GM23338 (cell line): ENCODE measurements around the gene RNFT2. TPM values are rescaled to one million over a fixed set of nuclear protein-coding genes. Genes with fewer than 3 reads are reported as not detected.

Experiments used
- ATAC-seq: fragments of 200-7000 bp; cut with Tn5 transposase; 3 replicates; pipeline ENCODE4 v1.9.1; 2020
- DNase-seq: peaks from one replicate; pipeline ENCODE4 v3.0.0-alpha.2; 2015; ENCODE audit warnings: low spot score
- H2AFZ ChIP-seq: fragments of 200-600 bp; sonication (generic); 2 replicates; pipeline ENCODE4 v1.8.0; 2016; ENCODE audit warnings: antibody characterized with exemption, mild to moderate bottlenecking, moderate library complexity
- H3F3A ChIP-seq: fragments of 200-600 bp; sonication (generic); replicated peaks from 2 replicates; pipeline ENCODE4 v1.8.0; 2017; ENCODE audit warnings: antibody characterized with exemption, mixed run types, low read depth
- H3K27ac ChIP-seq: fragments of 200-600 bp; sonication (generic); 2 replicates; pipeline ENCODE4 v1.6.1; 2016; ENCODE audit warnings: low read depth
- H3K27me3 ChIP-seq: fragments of 200-600 bp; sonication (generic); 2 replicates; pipeline ENCODE4 v1.8.0; 2016; ENCODE audit warnings: mild to moderate bottlenecking, mixed run types, moderate library complexity; ENCODE audit not compliant: insufficient read depth
- H3K36me3 ChIP-seq: fragments of 200-600 bp; sonication (generic); 2 replicates; pipeline ENCODE4 v1.8.0; 2016; ENCODE audit warnings: mild to moderate bottlenecking; ENCODE audit not compliant: insufficient read depth
- H3K4me1 ChIP-seq: fragments of 200-600 bp; sonication (generic); 2 replicates; pipeline ENCODE4 v1.8.0; 2016; ENCODE audit warnings: mild to moderate bottlenecking, moderate library complexity; ENCODE audit not compliant: insufficient read depth
- H3K4me2 ChIP-seq: fragments of 200-600 bp; sonication (generic); 2 replicates; pipeline ENCODE4 v1.7.1; 2017; ENCODE audit warnings: mixed run types
- H3K4me3 ChIP-seq: fragments of 200-600 bp; sonication (generic); 2 replicates; pipeline ENCODE4 v1.6.1; 2016; ENCODE audit warnings: mixed run types
- H3K79me2 ChIP-seq: fragments of 200-600 bp; sonication (generic); replicated peaks from 2 replicates; pipeline ENCODE4 v1.8.0; 2017; ENCODE audit warnings: mild to moderate bottlenecking; ENCODE audit not compliant: insufficient read depth
- H3K9me2 ChIP-seq: fragments of 200-600 bp; sonication (generic); 2 replicates; pipeline ENCODE4 v1.8.0; 2017; ENCODE audit not compliant: insufficient read depth
- H4K20me1 ChIP-seq: fragments of 200-600 bp; sonication (generic); replicated peaks from 2 replicates; pipeline ENCODE4 v1.8.0; 2017; ENCODE audit warnings: mild to moderate bottlenecking; ENCODE audit not compliant: insufficient read depth
- H3K27ac Mint-ChIP-seq: 2 replicates; pipeline ENCODE4 v1.8.0; 2020; ENCODE audit warnings: inconsistent platforms, mild to moderate bottlenecking, moderate library complexity, mixed read lengths
- H3K27me3 Mint-ChIP-seq: 3 replicates; pipeline ENCODE4 v1.8.0; 2022; ENCODE audit warnings: low read depth, mild to moderate bottlenecking, moderate library complexity, mixed read lengths, inconsistent platforms; ENCODE audit not compliant: insufficient read depth, poor library complexity
- H3K36me3 Mint-ChIP-seq: 3 replicates; pipeline ENCODE4 v1.8.0; 2021; ENCODE audit warnings: low read depth, mild to moderate bottlenecking, inconsistent platforms, moderate library complexity, mixed read lengths
- H3K4me1 Mint-ChIP-seq: 3 replicates; pipeline ENCODE4 v1.8.0; 2020; ENCODE audit warnings: mild to moderate bottlenecking, inconsistent platforms, mixed read lengths
- H3K4me3 Mint-ChIP-seq: 3 replicates; pipeline ENCODE4 v1.8.0; 2021; ENCODE audit warnings: moderate library complexity, mild to moderate bottlenecking, inconsistent platforms, mixed read lengths
- H3K9me3 Mint-ChIP-seq: 3 replicates; pipeline ENCODE4 v1.8.0; 2020; ENCODE audit warnings: moderate library complexity, mild to moderate bottlenecking, inconsistent platforms, mixed read lengths
- CREB1 ChIP-seq: fragments of 250-450 bp; sonication (Bioruptor Pico); IDR thresholded peaks from 2 replicates; pipeline ENCODE4 v1.5.0; 2020; ENCODE audit warnings: low read depth, mild to moderate bottlenecking, moderate library complexity
- CTCF ChIP-seq, 2 experiments: fragments of 200-600 bp in 1 of 2; sonication (generic) in 1 of 2; conservative IDR thresholded peaks; 2 replicates each; pipeline versions ENCODE4 v1.5.1 to v1.6.1; 2016 to 2017; ENCODE audit warnings: antibody characterized with exemption in 2 of 2, low read depth in 2 of 2, mild to moderate bottlenecking in 2 of 2, moderate library complexity in 1 of 2
- ETS1 ChIP-seq: IDR thresholded peaks from 2 replicates; pipeline ENCODE4 v1.6.1; 2016; ENCODE audit warnings: antibody characterized with exemption
- EZH2 ChIP-seq: fragments of 200-600 bp; sonication (generic); IDR thresholded peaks from one replicate; pipeline ENCODE4 v1.8.0; 2017; ENCODE audit warnings: antibody characterized with exemption, mild to moderate bottlenecking, low read depth; ENCODE audit not compliant: unreplicated experiment
- EZH2phosphoT487 ChIP-seq: fragments of 200-600 bp; sonication (generic); IDR thresholded peaks from one replicate; pipeline ENCODE4 v1.8.1; 2018; ENCODE audit warnings: antibody characterized with exemption; ENCODE audit not compliant: unreplicated experiment
- JUNB ChIP-seq: IDR thresholded peaks from one replicate; pipeline ENCODE4 v1.6.1; 2016; ENCODE audit warnings: antibody characterized with exemption; ENCODE audit not compliant: unreplicated experiment
- NANOG ChIP-seq: IDR thresholded peaks from 2 replicates; pipeline ENCODE4 v1.6.1; 2016; ENCODE audit warnings: antibody characterized with exemption, borderline replicate concordance
- POLR2AphosphoS5 ChIP-seq: IDR thresholded peaks from 2 replicates; pipeline ENCODE4 v1.6.1; 2016; ENCODE audit warnings: antibody characterized with exemption, low read depth
- REST ChIP-seq: IDR thresholded peaks from one replicate; pipeline ENCODE4 v1.6.1; 2018; ENCODE audit warnings: antibody characterized with exemption; ENCODE audit not compliant: unreplicated experiment
- STAT1 ChIP-seq: IDR thresholded peaks from one replicate; pipeline ENCODE4 v1.6.1; 2016; ENCODE audit warnings: antibody characterized with exemption; ENCODE audit not compliant: unreplicated experiment
- ZNF114 ChIP-seq: fragments of 250-450 bp; sonication (Bioruptor Pico); IDR thresholded peaks from 2 replicates; pipeline ENCODE4 v1.5.0; 2020; ENCODE audit warnings: mild to moderate bottlenecking, moderate library complexity
- ZNF331 ChIP-seq: fragments of 250-450 bp; sonication (Bioruptor Pico); IDR thresholded peaks from 2 replicates; pipeline ENCODE4 v1.5.0; 2020; ENCODE audit warnings: low read depth, mild to moderate bottlenecking, moderate library complexity
- ZNF462 ChIP-seq: fragments of 250-450 bp; sonication (Bioruptor Pico); IDR thresholded peaks from 2 replicates; pipeline ENCODE4 v1.5.0; 2020; ENCODE audit warnings: mild to moderate bottlenecking, moderate library complexity
- polyA plus RNA-seq: library from polyadenylated mRNA; unstranded; fragments of >200 nt; fragmentation: Nextera tagmentation; extraction: Ambion mirVana; gene quantifications from 2 replicates; pipeline ENCODE4 v1.2.1, GENCODE V29; 2016
- total RNA-seq: library from RNA; depleted of rRNA; stranded (reverse); fragments of >200 nt; shearing (Covaris generic); gene quantifications from 2 replicates; pipeline ENCODE4 v1.2.3, GENCODE V29; 2014

Gene RNFT2
- total and polyA plus RNA-seq, 2 experiments from 2014 or later: 19.3 to 22.9 TPM

- H3K4me1 ChIP-seq: peaks cover 27% of the 10 kb centered on the region
- ATAC-seq (no peak), DNase-seq (no peak)
- H2AFZ ChIP-seq: no peak overlapping the region
- peaks cover 5% of the 10 kb centered on the region for H4K20me1 ChIP-seq
- no peaks in the 10 kb centered on the region for H3K9me2 ChIP-seq
- H3K4me1 Mint-ChIP-seq: peaks cover 17% of the 10 kb centered on the region
- no peaks in the 10 kb centered on the region for H3K27me3 Mint-ChIP-seq
- H3K27ac ChIP-seq: peak overlapping the region; percentile 60
- H3K4me3 Mint-ChIP-seq: no peak overlapping the region
- H3K36me3 Mint-ChIP-seq: peaks cover 20% of the 10 kb centered on the region; the same call in 2 of the 3 replicates
- TF ChIP-seq CREB1 (CRISPR knock-in tag): no peak
- no peak for TF ChIP-seq EZH2phosphoT487
- TF ChIP-seq ZNF114: no peak
- no peak for TF ChIP-seq ZNF331 (CRISPR knock-in tag)
- no peak for TF ChIP-seq EZH2
- no peak for TF ChIP-seq JUNB
- no peak for TF ChIP-seq CTCF (conservative IDR thresholded peaks at IDR 0.05; ENCODE audit: low read depth in 2 of 2)
- no peak for TF ChIP-seq NANOG
- no peak for TF ChIP-seq POLR2AphosphoS5
- TF ChIP-seq ETS1: no peak
- no peak for TF ChIP-seq ZNF462 (CRISPR knock-in tag)
- no peak for TF ChIP-seq REST
- no peak for TF ChIP-seq STAT1
- peaks cover 5% of the 10 kb centered on the region for H3K79me2 ChIP-seq
- H3K27me3 ChIP-seq: no peaks in the 10 kb centered on the region
- H3K27ac Mint-ChIP-seq: peak overlapping the region; percentile 78; the same call in 1 of the 2 replicates
- H3F3A ChIP-seq: no peaks in the 10 kb centered on the region
- peak overlapping the region; percentile 27; the same call in 1 of the 2 replicates for H3K4me2 ChIP-seq
- no peaks in the 10 kb centered on the region for H3K9me3 Mint-ChIP-seq
- H3K4me3 ChIP-seq: no peak overlapping the region
- H3K36me3 ChIP-seq: no peaks in the 10 kb centered on the region
Measured at GRCh38 chr12:116718655-116719454, 19.3 kb upstream of the RNFT2 start.
